Dermis microvascular lymphatic vessel endothelial cell (primary cell): ENCODE measurements around the gene UBXN6. TPM values are rescaled to one million over a fixed set of nuclear protein-coding genes. Genes with fewer than 3 reads are reported as not detected.

ENCODE experiments used
- DNase-seq, 2 donors: peaks; one replicate each; pipeline versions ENCODE4 v3.0.0 to v3.0.0-alpha.2; 2010; ENCODE audit warnings: low read depth in 2 of 2
- total RNA-seq: library from RNA; depleted of rRNA; stranded (reverse); fragments of >200 nt; gene quantifications from 2 replicates; pipeline ENCODE4 v1.2.1, GENCODE V29; 2014

Gene UBXN6
- total RNA-seq, 1 donor from 2014 or later, result 81.3 TPM

GRCh38 chr19:4442819-4443146, 14.8 kb downstream of the UBXN6 start:
- no peak for DNase-seq

GRCh38 chr19:4441994-4442818, 15.4 kb downstream of the UBXN6 start:
- DNase-seq, result no peak

GRCh38 chr19:4439243-4439642, 18.4 kb downstream of the UBXN6 start:
- no peak for DNase-seq

GRCh38 chr19:4437103-4437502, 20.5 kb downstream of the UBXN6 start:
- DNase-seq, result no peak

- no peak for DNase-seq
Observed at GRCh38 chr19:4436231-4436630, 21.4 kb downstream of the UBXN6 start.

- DNase-seq, result no peak
Observed at GRCh38 chr19:4434391-4434790, 23.2 kb downstream of the UBXN6 start.

- DNase-seq, result no peak
Observed at GRCh38 chr19:4432918-4433506, 24.6 kb downstream of the UBXN6 start.

DNA sequence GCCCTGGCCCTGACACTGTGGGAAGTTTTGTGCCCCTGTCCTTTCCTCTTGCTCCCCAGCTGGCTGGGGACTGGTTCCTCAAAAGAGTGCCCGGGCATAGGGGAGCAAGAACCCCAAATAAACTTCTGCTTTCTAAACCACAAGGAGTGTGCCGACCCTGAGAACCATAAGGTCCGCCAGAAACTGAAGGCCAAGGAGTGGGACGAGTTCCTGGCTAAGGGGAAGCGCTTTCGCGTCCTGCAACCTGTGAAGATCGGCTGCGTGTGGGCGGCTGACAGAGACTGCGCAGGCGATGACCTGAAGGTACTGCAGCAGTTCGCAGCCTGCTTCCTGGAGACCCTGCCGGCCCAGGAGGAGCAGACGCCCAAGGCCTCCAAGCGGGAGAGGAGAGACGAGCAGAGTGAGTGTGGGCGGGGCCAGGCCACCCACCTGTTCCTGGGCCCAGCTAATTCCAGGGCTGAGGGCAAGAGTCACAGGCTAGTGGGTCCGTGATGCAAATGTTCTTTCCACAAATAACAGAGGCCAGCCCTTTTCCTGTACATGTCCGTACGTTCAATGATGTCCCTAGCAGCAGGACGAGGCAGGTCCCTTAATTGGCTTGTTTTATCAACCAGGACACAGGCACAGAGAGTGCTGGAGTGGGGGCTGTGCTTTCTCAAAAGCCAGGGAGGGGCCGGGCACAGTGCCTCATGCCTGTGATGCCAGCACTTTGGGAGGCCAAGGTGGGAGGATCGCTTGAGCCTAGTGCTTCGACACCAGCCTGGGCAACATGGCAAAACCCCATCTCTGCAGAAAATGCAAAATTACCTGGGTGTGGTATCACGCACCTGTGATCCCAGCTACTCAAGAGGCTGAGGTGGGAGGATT, 25.6 kb downstream of the UBXN6 start:
- DNase-seq, result no peak

GRCh38 chr19:4431296-4431695, 26.3 kb downstream of the UBXN6 start:
- DNase-seq, result no peak

GRCh38 chr19:4430760-4431159, 26.8 kb downstream of the UBXN6 start:
- no peak for DNase-seq

DNA sequence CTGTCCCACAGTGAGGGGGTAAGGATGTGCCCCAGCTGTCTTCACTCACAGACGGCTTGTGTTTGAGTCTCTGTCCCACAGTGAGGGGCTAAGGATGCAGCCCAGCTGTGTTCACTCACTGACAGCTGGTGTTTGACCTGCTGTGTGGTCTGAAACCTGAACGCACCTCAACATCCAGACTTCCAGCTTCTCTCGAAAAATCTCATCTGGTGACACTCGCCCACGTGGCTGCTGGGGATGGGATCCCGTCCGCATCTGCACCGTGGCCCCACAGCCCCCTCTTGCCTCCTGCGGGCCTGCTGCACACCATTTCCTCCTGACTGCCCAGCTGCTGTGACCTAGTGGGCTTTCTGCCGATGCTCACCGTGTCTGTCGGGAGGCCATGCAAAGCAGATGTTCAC, 27.8 kb downstream of the UBXN6 start:
- no peak for DNase-seq

GRCh38 chr19:4429256-4429655, 28.3 kb downstream of the UBXN6 start:
- no peak for DNase-seq

DNA sequence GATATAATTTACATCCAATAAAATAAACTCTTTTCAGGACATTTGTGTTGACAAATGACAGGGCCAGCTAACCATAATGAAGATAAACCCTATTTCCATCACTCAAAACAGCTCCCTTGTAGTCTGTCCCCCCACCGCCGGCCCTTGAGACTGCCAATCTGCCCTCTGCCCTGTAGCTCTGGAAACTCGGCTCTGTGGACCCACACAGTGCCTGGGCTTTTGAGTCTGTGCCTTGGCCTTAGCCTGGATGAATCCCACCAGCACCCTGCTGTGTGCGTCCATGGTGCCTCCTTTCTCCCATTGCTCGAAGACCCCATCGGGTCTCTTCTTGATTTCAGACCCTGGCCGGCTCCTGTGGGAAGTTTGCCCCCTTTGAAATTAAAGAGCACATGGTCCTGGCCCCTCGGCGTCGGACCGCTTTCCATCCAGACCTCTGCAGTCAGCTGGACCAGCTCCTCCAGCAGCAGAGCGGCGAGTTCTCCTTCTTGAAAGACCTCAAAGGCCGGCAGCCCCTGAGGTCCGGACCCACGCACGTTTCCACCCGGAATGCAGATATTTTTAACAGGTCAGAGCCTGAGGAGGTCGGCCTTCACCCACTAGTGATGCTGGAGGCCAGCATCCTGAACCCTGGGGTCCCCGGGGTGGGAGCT, 29.1 kb downstream of the UBXN6 start:
- no peak for DNase-seq

GRCh38 chr19:4425537-4425936, 32.1 kb downstream of the UBXN6 start:
- no peak for DNase-seq

GRCh38 chr19:4423416-4424126, 34.0 kb downstream of the UBXN6 start:
- DNase-seq, result no peak

- DNase-seq, result no peak
Observed at GRCh38 chr19:4416268-4416667, 41.3 kb downstream of the UBXN6 start.

DNA sequence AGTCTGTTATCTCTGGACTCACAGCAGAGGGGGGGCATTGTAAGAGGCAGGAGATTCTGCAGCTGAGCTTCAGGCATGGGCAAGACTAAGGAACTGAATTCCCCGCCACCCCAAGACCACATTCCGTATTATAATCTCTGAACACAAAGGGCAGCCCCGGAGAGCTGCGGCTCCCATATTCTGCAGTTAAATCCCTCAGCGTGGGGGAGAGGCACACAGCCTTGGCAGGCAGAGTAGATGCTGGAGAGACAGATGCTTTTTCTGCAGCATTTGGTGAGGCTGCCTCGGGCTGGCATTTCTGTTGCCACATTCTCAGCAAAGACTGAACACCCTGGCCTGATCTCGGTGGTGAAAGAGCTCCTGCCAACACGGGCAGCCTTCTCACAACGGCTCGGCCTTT, 42.2 kb downstream of the UBXN6 start:
- no peak for DNase-seq

DNA sequence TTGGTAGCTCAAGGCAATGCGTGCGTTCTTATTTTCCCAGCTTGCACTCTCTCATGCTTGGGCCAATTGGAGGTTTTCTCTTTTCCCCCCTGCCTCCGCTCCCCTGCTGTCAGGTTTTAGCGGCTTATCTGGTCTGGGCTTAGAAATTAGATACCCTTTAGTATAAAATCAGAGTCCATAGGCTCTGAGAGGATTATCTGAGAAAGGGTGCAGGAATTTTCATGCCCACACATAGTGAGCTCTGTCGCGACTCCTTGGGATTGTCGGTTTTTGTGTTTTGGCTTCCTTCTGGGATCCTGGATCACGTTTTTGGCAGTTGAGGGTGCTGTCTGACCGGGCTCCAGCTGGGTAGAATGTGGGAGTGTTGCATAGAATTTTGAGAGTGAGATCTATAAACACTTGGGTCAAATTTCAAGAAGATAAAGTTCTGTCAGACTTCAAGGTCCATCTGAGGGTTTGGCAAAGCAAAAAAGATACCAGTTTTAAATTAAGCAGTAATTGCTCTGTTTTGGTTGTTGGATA, 42.7 kb downstream of the UBXN6 start:
- DNase-seq, result no peak

DNA sequence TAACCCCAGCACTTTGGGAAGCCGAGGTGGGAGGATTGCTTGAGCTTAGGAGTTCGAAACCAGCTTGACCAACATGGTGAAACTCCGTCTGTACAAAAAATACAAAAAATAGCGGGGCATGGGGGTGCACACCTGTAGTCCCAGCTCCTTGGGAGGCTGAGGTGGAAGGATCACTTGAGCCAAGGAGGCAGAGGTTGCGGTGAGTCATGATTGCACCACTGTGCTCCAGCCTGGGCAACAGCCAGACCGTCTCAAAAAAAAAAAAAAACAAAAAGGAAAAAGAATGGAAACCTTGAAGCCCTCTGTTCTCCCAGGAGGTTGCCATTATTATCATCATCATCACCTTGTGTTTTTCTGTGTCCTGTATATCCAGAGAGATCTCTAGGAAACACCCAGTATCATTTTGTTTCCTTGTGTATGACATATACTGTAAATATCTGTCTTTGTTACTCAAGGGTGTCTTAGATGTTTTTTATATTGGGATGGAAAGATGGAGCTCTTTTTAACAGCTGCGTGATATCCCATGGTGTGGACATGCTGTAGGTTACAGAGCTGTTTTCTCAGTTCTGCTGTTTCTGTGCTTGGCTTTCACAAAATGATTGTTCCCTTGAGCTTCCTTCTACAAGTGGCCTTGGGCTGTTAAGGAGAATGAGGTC, 43.3 kb downstream of the UBXN6 start:
- DNase-seq, result no peak

DNA sequence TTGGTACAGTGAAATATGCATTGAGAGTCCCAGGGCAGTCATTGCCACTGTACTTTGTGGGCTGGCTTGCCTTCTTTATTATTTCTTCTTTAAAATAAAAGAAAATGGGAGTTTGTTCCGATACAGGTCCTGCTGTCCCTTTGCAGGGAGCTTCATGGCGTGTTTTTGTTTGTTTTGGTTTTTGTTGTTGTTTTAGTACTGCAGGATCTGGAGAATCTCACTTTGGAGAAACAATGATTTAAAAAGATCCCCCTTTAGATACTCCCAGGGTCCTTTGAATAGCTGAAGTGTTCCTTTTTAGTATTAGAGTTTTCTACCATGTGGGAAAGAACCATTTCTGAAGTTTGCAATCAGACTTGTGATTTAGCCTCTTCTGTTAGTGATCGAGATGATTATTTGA, 44.0 kb downstream of the UBXN6 start:
- DNase-seq, result no peak
